H1 (cell line): Measurements from ENCODE around the gene TCF7L2. TPM values are rescaled to one million over a fixed set of nuclear protein-coding genes. Genes with fewer than 3 reads are reported as not detected.

Source experiments
- BRCA1 ChIP-seq: IDR thresholded peaks from 2 replicates; pipeline ENCODE4 v1.6.1; 2012; ENCODE audit warnings: low read depth, low read length, improper control_type of control experiment
- CHD7 ChIP-seq: fragments of 300-600 bp; sonication (generic); IDR thresholded peaks from 2 replicates; pipeline ENCODE4 v1.7.1; 2012; ENCODE audit warnings: low read length, moderate library complexity, mild to moderate bottlenecking, inconsistent platforms; ENCODE audit not compliant: insufficient replicate concordance
- CTBP2 ChIP-seq: IDR thresholded peaks from 2 replicates; pipeline ENCODE4 v1.7.0; 2011; ENCODE audit warnings: borderline replicate concordance, mild to moderate bottlenecking, moderate library complexity, mixed read lengths, low read length; ENCODE audit not compliant: insufficient read depth, insufficient read length
- EGR1 ChIP-seq: IDR thresholded peaks from 2 replicates; pipeline ENCODE4 v1.6.1; 2011; ENCODE audit warnings: low read depth, low read length, borderline replicate concordance
- HDAC6 ChIP-seq: IDR thresholded peaks from one replicate; pipeline ENCODE4 v1.7.1; 2012; ENCODE audit warnings: low read depth, mild to moderate bottlenecking, inconsistent platforms, low read length, moderate library complexity
- SP4 ChIP-seq: IDR thresholded peaks from 2 replicates; pipeline ENCODE4 v1.6.1; 2012; ENCODE audit warnings: low read length, inconsistent platforms
- USF2 ChIP-seq: IDR thresholded peaks from 2 replicates; pipeline ENCODE4 v1.6.1; 2011; ENCODE audit warnings: low read length, improper control_type of control experiment
- polyA plus RNA-seq, 7 experiments: library from polyadenylated mRNA; depleted of rRNA in 3 of 7; stranded (reverse) in 5 of 7; unstranded in 2 of 7; fragments of >200 nt in 5 of 7; fragments of 200-250 nt in 2 of 7; gene quantifications; 1 replicate in 5 of 7; 2 replicates in 1 of 7; 4 replicates in 1 of 7; pipeline versions ENCODE4 v1.2.1 to v1.2.3, GENCODE V29; 2011 to 2013; ENCODE audit warnings: missing spikeins in 2 of 7, mixed read lengths in 2 of 7
- total RNA-seq: library from RNA; stranded (reverse); fragmentation: NEBNext Ultra II Directional; extraction: Animal tissue kit (Norgen Biotek cat#: 25700); gene quantifications from 2 replicates; pipeline ENCODE4 v1.2.1, GENCODE V29; 2021

TCF7L2 gene
- total and polyA plus RNA-seq, 2 of the 8 experiments (the other 6 are each of a cell fraction or from before 2014, with no cell fraction given): 33.9 to 67.3 TPM

DNA sequence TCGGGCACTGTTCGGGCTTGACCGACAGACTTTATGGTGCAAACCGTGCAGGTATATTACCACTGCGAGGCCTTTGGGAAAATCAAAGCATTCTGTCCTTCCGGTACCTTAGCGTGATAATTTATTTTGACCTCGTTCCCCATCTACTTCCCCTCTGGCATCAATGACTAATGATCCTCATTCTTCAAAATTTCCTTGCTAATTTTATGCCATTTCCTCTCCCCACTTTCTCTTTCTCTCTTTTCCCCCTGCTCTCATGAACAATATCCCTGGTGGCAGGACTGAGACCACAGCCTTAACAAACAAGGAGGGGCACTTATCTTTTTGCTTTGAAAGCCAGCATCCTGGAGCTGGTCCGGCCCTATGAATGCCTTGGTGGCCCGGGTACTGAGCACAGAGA lies 210.6 kb downstream of the TCF7L2 start (continued):
- no peak for TF ChIP-seq CHD7
- TF ChIP-seq BRCA1: no peak
- TF ChIP-seq HDAC6: no peak
- TF ChIP-seq SP4: no peak
- TF ChIP-seq USF2: no peak
- TF ChIP-seq CTBP2: no peak
- no peak for TF ChIP-seq EGR1
